IgD-negative memory B cell (primary cell): Measurements from ENCODE around the gene USP37. TPM values are rescaled to one million over a fixed set of nuclear protein-coding genes. Genes with fewer than 3 reads are reported as not detected.
A peak's percentile ranks its signal among the peaks of the same experiment; 100 is the strongest.

Experiments
- H3K27ac Mint-ChIP-seq, 3 donors: one replicate each; pipeline ENCODE4 v1.8.0; 2020 to 2022; ENCODE audit warnings: mild to moderate bottlenecking in 3 of 3, mixed read lengths in 3 of 3, moderate library complexity in 1 of 3
- H3K27me3 Mint-ChIP-seq: one replicate; pipeline ENCODE4 v1.8.0; 2021; ENCODE audit warnings: mixed read lengths
- H3K36me3 Mint-ChIP-seq: one replicate; pipeline ENCODE4 v1.8.0; 2020; ENCODE audit warnings: mild to moderate bottlenecking, mixed read lengths
- H3K4me1 Mint-ChIP-seq, 3 donors: one replicate each; pipeline ENCODE4 v1.8.0; 2020 to 2022; ENCODE audit warnings: mixed read lengths in 3 of 3, mild to moderate bottlenecking in 1 of 3
- H3K4me3 Mint-ChIP-seq, 4 donors: one replicate each; pipeline ENCODE4 v1.8.0; 2020 to 2022; ENCODE audit warnings: mild to moderate bottlenecking in 4 of 4, mixed read lengths in 4 of 4, moderate library complexity in 3 of 4
- H3K9me3 Mint-ChIP-seq, 3 donors: one replicate each; pipeline ENCODE4 v1.8.0; 2020 to 2021; ENCODE audit warnings: mixed read lengths in 3 of 3, mild to moderate bottlenecking in 1 of 3
- polyA plus RNA-seq: library from polyadenylated mRNA; unstranded; fragments of 300-500 nt; fragmentation: Illumina TruSeq; gene quantifications from one replicate; pipeline ENCODE4 v1.2.3, GENCODE V29; 2021

USP37 gene, protein sequence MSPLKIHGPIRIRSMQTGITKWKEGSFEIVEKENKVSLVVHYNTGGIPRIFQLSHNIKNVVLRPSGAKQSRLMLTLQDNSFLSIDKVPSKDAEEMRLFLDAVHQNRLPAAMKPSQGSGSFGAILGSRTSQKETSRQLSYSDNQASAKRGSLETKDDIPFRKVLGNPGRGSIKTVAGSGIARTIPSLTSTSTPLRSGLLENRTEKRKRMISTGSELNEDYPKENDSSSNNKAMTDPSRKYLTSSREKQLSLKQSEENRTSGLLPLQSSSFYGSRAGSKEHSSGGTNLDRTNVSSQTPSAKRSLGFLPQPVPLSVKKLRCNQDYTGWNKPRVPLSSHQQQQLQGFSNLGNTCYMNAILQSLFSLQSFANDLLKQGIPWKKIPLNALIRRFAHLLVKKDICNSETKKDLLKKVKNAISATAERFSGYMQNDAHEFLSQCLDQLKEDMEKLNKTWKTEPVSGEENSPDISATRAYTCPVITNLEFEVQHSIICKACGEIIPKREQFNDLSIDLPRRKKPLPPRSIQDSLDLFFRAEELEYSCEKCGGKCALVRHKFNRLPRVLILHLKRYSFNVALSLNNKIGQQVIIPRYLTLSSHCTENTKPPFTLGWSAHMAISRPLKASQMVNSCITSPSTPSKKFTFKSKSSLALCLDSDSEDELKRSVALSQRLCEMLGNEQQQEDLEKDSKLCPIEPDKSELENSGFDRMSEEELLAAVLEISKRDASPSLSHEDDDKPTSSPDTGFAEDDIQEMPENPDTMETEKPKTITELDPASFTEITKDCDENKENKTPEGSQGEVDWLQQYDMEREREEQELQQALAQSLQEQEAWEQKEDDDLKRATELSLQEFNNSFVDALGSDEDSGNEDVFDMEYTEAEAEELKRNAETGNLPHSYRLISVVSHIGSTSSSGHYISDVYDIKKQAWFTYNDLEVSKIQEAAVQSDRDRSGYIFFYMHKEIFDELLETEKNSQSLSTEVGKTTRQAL
- polyA plus RNA-seq: 9.8 TPM

DNA sequence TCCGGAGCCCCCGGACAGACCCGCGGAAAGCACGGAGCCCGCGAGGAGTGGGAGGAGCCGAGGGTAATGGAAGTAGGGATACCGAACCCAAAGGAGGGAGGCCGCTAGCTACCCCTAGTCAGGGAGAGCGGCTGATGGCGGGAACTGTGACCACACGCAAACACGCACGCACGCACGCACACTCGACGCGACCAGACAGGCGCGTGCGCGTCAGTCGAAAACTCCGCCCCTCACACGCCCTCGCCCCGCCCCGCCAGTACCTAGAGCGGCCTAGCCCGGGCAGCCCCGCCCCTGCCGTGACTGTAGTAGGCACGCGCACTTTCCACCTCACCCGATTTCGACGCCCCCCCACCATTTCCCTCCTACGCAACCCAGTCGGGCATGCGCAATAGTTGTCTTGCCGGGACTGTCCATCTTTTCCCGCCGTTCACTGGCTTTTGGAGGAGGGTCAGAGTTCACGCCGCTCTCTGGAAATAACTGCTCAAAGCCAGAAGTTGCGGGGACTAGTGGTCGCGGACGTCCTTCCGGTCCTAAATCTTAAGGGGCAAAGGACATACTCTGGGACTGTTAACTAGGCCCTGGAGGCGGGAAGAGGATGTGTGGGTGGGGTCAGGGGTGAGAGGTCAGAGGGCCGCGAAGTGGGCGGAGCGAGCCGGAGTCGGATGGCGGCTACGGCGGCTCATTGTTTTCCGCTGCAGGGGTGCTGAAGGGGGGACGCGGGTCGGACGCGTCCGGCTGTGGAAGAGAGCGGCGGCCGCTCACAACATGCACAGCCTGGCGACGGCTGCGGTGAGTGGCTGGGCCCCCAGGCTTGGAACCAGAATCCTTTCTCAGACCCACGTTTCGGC lies at the start of gene USP37, which contains the start of gene CNOT9:
USP37 (minus strand) TSS at position 162 of the 848 bp plus-strand sequence. CDS start 9,698 bp downstream, outside the sequence.
CNOT9 (plus strand) TSS at position 650 of the 848 bp plus-strand sequence; CDS start at position 766, 116 bp downstream.
- Mint-ChIP-seq H3K9me3 (no peaks in the 10 kb centered on the region), H3K27ac (peak within 1 kb of the TSS; percentile 99 to 100 (median 99)), H3K4me1 (peaks cover 33 to 47% (median 43%) of the 10 kb centered on the region in 3 donors), H3K4me3 (peak within 1 kb of the TSS; percentile 88 to 98 (median 96)), H3K27me3 (no peaks in the 10 kb centered on the region), H3K36me3 (no peaks in the 10 kb centered on the region)

DNA sequence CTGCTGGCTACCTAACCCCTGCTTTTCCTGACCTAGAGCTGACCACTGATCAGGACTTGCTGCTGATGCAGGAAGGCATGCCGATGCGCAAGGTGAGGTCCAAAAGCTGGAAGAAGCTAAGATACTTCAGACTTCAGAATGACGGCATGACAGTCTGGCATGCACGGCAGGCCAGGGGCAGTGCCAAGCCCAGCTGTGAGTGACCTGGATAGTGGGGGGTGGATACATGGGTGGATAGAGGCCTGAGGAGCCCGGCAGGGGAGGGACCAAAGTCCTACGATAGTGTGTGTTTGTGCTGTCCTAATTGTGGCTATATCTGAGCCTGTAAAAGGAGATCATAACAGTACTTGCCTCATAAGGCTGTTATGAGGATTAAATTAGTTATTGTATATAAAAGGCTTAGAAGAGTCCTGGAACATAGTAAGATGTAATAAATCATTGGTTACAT lies 47.7 kb upstream of the USP37 start:
- Mint-ChIP-seq H3K4me1 (no peaks in the 10 kb centered on the region), H3K36me3 (no peaks in the 10 kb centered on the region), H3K27ac (no peak overlapping the region), H3K4me3 (no peak overlapping the region), H3K27me3 (peaks cover 4% of the 10 kb centered on the region), H3K9me3 (peaks cover 0 to 1% (median 0%) of the 10 kb centered on the region in 3 donors)

DNA sequence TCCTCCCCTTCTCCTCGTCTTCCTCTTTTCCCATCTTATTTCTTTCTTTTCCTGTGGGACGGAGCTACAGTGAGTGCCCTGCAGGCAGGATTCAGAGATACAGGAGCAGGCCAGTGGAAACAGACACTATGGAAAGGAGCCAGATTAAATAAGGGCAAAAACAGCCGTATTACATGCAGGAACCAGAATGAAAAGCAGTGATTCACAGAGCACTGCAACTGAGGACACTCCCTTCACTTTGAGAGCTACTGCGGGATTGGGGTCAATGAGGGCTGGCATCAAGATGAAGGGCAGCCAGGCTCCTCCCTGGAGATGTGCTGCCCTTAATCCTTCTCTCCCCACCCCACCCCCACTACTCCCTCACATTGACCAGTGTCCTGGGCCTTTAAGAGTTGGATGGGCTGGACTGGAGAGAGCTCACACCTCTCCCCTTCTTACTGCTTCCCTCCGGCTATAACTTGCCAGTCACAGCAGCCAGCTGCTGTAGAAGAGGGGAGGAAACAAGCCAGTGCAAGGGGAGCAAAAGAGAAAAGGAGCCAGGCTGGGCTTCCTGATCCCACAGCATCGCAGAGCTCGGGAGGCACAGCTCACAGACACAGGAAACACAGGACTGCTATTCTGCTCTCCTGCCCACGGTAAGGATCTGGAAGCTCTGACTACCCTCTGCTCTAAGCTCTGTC lies 39.4 kb upstream of the USP37 start, which contains the start of gene PLCD4:
PLCD4 (plus strand) TSS at position 464 of the 680 bp plus-strand sequence. CDS start 7,841 bp downstream, outside the sequence.
- Mint-ChIP-seq H3K4me3 (peak within 1 kb of the TSS in 1 of 4 donors; percentile 54), H3K36me3 (no peaks in the 10 kb centered on the region), H3K27me3 (peaks cover 12% of the 10 kb centered on the region), H3K9me3 (no peaks in the 10 kb centered on the region), H3K4me1 (no peaks in the 10 kb centered on the region), H3K27ac (peak within 1 kb of the TSS in 1 of 3 donors; percentile 82)

DNA sequence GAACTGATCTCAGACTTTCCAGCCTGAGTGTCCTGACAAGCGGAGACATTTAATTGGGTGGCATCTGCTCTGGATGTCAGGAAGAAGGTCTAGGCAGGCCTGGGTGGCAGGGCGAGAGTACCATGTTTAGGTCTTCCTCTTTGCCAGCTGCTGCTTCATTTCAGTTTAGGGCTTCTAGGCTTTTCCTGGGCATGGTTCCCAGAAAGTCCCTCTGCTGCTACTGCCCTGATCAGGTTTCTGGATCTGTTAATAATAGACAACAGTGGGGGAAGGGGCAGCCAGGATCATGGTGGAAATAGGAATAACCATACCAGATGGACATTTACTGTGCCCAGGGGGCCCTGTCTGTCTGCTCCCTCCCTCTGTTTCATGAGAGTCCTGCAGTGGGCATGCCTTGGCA lies 37.3 kb upstream of the USP37 start:
- no peak overlapping the region for H3K27ac Mint-ChIP-seq
- H3K27me3 Mint-ChIP-seq: peaks cover 8% of the 10 kb centered on the region
- peaks cover 0 to under 1% (median under 1%) of the 10 kb centered on the region in 3 donors for H3K4me1 Mint-ChIP-seq
- H3K9me3 Mint-ChIP-seq: no peaks in the 10 kb centered on the region
- H3K4me3 Mint-ChIP-seq: no peak overlapping the region
- peaks cover 2% of the 10 kb centered on the region for H3K36me3 Mint-ChIP-seq

DNA sequence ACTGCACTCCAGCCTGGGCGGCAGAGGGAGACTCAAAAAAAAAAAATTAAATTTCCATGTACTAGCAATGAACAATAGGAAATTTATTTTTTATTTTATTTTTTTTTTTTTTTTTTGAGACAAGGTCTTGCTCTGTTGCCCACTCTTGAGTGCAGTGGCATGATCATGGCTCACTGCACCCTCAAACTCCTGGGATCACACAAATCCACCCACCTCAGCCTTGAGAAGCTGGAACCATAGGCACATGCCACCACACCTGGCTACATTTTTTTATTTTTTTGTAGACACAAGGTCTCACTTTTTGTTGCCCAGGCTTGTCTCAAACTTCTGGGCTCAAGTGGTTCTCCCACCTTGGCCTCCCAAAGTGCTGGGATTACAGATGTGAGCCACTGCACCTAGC lies 17.4 kb upstream of the USP37 start:
- Mint-ChIP-seq H3K4me3 (no peak overlapping the region), H3K36me3 (peaks cover 11% of the 10 kb centered on the region), H3K4me1 (peaks cover 0 to 3% (median 2%) of the 10 kb centered on the region in 3 donors), H3K27ac (no peak overlapping the region), H3K27me3 (no peaks in the 10 kb centered on the region), H3K9me3 (no peaks in the 10 kb centered on the region)

DNA sequence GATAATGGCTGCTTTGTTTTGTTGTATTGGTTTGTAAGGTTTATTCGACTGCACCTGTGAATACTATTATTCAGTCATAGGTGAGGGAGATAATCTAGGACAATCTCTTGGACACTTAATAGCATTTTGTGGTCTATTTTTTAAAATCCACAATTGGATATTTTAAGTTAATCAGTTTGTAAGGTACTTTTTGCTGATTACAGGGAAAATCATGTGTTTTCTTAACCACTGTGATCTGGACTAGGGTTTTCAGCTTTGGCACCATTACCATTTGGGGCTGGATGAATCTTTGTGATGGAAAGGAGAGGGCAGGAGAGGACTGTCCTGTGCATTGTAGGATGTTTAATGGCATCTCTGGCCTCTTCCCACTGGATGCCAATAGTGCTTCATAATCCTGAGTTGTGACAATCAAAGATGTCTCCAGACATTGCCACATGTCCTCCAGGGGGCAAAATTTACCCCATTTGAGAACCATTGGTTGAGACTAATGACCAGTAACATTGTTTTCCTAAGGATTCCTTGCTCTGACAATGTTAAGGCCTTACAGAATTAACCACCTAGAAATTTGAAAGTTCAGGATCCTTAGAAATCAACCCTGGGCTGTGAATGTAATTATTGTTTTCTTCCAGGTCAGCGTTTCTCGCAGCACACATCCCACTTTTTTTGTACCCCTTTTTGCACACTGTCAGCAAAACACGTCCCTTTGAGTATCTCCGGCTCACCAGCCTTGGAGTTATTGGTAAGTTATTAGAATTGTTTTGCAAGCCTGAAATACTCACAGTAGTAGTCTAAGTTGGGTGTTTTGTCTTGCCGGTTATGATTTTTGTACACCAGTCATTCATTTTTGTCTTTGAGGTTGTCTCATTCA lies 16.1 kb upstream of the USP37 start:
- Mint-ChIP-seq H3K36me3 (peaks cover 11% of the 10 kb centered on the region), H3K27me3 (no peaks in the 10 kb centered on the region), H3K27ac (no peak overlapping the region), H3K9me3 (no peaks in the 10 kb centered on the region), H3K4me3 (no peak overlapping the region), H3K4me1 (peaks cover 0 to 4% (median 4%) of the 10 kb centered on the region in 3 donors)

DNA sequence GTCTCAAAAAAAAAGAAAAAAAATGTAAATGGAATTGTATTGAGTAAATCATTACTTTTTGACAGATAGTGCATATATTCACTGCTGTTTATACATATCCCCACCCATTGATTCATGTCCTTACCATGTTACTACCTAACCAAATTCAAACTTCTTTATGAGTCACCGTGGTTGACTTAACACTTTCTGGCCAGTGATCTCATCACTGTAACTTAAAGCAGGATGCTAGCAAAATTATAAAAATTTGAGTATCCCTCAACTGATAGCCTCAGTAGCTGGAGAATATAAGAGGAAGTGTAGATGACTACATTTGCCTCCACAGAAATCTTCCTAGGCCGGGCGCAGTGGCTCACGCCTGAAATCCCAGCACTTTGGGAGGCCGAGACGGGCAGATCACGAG lies 13.9 kb upstream of the USP37 start:
- Mint-ChIP-seq H3K27ac (peak overlapping the region in 1 of 3 donors; percentile 78), H3K27me3 (no peaks in the 10 kb centered on the region), H3K9me3 (no peaks in the 10 kb centered on the region), H3K4me1 (peaks cover 2 to 16% (median 4%) of the 10 kb centered on the region in 3 donors), H3K4me3 (no peak overlapping the region), H3K36me3 (peaks cover 8% of the 10 kb centered on the region)

DNA sequence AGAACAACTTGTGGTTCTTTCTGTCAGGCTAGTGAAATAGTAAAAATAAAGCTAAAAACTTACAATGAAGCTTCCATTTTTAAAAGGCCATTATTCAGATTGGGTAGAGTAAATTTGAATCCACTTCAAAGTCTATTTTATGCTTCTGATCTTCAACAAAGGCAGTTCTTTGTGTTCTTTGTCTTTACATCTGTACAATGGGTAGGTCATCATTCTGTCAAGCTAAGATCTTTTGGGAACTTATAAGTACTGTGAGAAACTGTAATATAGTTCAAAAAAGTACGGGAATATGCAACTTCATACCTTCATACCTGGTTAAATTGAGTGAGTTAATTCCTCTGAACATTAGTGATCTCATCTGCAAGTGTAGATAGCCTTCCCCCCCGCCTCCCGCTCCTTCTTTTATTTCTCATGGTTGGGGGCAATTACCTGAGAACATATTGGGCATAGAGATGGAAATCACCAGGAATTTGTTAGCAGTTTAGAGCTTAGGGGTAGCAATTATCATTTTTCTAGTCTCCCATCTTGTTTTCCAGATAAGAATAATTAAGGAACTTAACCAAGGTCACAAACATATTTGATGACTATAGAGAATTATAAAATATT lies 10.2 kb upstream of the USP37 start:
- Mint-ChIP-seq H3K4me3 (no peak overlapping the region), H3K36me3 (peaks cover 2% of the 10 kb centered on the region), H3K4me1 (peaks cover 4 to 21% (median 5%) of the 10 kb centered on the region in 3 donors), H3K27ac (no peak overlapping the region), H3K27me3 (no peaks in the 10 kb centered on the region), H3K9me3 (no peaks in the 10 kb centered on the region)

DNA sequence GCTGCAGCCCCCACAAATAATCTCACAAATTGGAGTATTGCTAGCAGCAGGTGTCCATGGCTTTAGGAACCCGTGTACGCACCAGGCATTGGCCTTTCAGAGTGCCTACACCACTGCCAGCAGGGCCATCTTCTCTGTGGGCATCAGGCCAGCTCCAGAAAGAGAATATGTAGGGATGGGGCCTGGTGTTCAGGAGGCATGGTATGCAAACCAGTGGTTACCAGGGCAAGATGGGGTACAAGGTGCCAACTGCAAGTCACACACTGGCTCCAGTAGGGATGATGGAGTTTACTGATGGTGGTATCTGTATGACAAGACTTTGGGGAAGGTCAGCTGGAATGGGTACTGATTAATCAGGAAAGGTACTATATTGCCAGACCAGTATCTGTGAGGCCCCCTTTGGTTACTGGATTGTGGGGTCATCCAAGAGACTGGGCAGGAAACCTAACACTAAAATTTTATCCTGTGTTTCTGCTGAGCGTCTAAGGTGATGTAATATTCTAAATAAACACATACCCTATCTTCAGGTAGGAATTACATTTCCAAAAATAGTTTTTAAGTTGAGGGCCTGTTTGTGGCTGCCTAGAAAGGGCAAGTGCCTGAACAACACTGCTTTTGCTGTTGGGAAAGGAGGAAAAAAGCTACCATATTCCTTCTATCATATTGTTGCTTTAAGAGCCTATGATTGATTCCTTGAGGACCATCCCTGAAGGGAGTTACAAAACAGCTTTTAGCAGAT lies 9.5 kb upstream of the USP37 start:
- H3K4me1 Mint-ChIP-seq: peaks cover 4 to 24% (median 5%) of the 10 kb centered on the region in 3 donors
- H3K27ac Mint-ChIP-seq: no peak overlapping the region
- H3K36me3 Mint-ChIP-seq: peaks cover 2% of the 10 kb centered on the region
- no peaks in the 10 kb centered on the region for H3K27me3 Mint-ChIP-seq
- no peaks in the 10 kb centered on the region for H3K9me3 Mint-ChIP-seq
- no peak overlapping the region for H3K4me3 Mint-ChIP-seq

DNA sequence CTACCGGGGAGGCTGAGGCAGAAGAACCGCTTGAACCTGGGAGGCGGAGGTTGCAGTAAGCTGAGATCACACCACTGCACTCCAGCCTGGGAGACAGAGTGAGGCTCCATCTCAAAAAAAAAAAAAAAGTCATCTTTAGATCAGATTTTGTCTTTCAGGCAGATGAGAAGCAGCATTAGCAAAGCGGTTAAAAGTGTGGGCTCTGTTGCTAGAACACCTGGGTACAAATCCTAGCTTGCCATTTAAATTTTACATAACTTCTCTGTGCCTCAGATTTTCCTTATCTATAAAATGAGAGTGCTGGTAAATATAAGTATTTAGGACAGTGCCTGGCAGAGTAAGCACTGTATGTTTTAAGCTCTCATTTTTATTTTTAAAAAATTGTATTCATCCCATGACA lies 8.7 kb upstream of the USP37 start:
- peaks cover 2% of the 10 kb centered on the region for H3K36me3 Mint-ChIP-seq
- no peak overlapping the region for H3K27ac Mint-ChIP-seq
- peaks cover 4 to 28% (median 10%) of the 10 kb centered on the region in 3 donors for H3K4me1 Mint-ChIP-seq
- no peaks in the 10 kb centered on the region for H3K27me3 Mint-ChIP-seq
- H3K9me3 Mint-ChIP-seq: no peaks in the 10 kb centered on the region
- H3K4me3 Mint-ChIP-seq: no peak overlapping the region

DNA sequence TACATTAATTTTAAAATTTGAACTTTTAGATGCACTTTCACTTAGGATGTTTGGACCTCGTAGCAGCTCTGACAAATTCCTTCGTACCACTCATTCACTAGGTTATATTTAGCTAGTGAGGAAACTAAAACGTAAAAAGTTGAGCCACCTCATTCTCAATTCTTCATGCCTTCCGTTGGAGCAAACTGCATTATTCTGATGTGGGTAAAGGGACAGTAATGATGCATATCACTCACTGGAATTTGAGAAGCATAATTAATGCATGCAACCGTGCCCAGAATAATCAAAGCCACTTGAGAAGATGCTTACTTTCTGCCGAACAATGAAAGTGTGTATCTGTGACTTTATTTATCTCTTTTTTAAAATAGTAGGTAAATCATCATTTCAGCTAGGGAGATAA lies 2.7 kb upstream of the USP37 start:
- Mint-ChIP-seq H3K27me3 (no peaks in the 10 kb centered on the region), H3K4me1 (peaks cover 32 to 50% (median 43%) of the 10 kb centered on the region in 3 donors), H3K4me3 (peak overlapping the region in 3 of 4 donors; percentile 88 to 98 (median 97)), H3K9me3 (no peaks in the 10 kb centered on the region), H3K27ac (peak overlapping the region in 2 of 3 donors; percentile 99 to 100), H3K36me3 (no peaks in the 10 kb centered on the region)
